Measurements from ENCODE around the gene NRG2.
A peak's percentile ranks its signal among the peaks of the same experiment; 100 is the strongest.

Gene NRG2

GRCh38 chr5:139867109-139867508 lies 176.0 kb downstream of the NRG2 start:
- DNase-seq (ENCODE audit: low spot score), result no peak
- in situ Hi-C loops (cut with MboI; ENCODE audit: low sequenced_read_pairs, unreplicated experiment), result no loop called here
- no peak for TF ChIP-seq CTCF (IDR thresholded peaks at IDR 0.05; ENCODE audit: borderline replicate concordance, control extremely low read depth, extremely low read depth, insufficient read depth, missing control alignments)

- TF ChIP-seq CTCF (IDR thresholded peaks at IDR 0.05; ENCODE audit: borderline replicate concordance, control extremely low read depth, extremely low read depth, insufficient read depth, missing control alignments), result no peak
- DNase-seq (ENCODE audit: low spot score), result no peak
- in situ Hi-C loops (cut with MboI; ENCODE audit: low sequenced_read_pairs, unreplicated experiment), result no loop called here
These were observed 178.2 kb downstream of the NRG2 start for GRCh38 chr5:139864716-139865483.

- in situ Hi-C loops (cut with MboI; ENCODE audit: low sequenced_read_pairs, unreplicated experiment), result no loop called here
- peak; percentile 86 for TF ChIP-seq CTCF (IDR thresholded peaks at IDR 0.05; ENCODE audit: borderline replicate concordance, control extremely low read depth, extremely low read depth, insufficient read depth, missing control alignments)
These were observed 179.1 kb downstream of the NRG2 start for GRCh38 chr5:139863855-139864558.

GRCh38 chr5:139863361-139863760 lies 179.7 kb downstream of the NRG2 start:
- TF ChIP-seq CTCF (IDR thresholded peaks at IDR 0.05; ENCODE audit: borderline replicate concordance, control extremely low read depth, extremely low read depth, insufficient read depth, missing control alignments), result no peak
- DNase-seq (ENCODE audit: low spot score), result no peak
- in situ Hi-C loops (cut with MboI; ENCODE audit: low sequenced_read_pairs, unreplicated experiment), result no loop called here

More at GRCh38 chr5:139863855-139864558, 179.1 kb downstream of the NRG2 start:
- DNase-seq (ENCODE audit: low spot score), result peak; percentile 86

- DNase-seq (ENCODE audit: low spot score), result no peak
- TF ChIP-seq CTCF (IDR thresholded peaks at IDR 0.05; ENCODE audit: borderline replicate concordance, control extremely low read depth, extremely low read depth, insufficient read depth, missing control alignments), result no peak
- in situ Hi-C loops (cut with MboI; ENCODE audit: low sequenced_read_pairs, unreplicated experiment), result no loop called here
These were observed 180.3 kb downstream of the NRG2 start for GRCh38 chr5:139862803-139863202.

- in situ Hi-C loops (cut with MboI; ENCODE audit: low sequenced_read_pairs, unreplicated experiment), result no loop called here
- no peak for TF ChIP-seq CTCF (IDR thresholded peaks at IDR 0.05; ENCODE audit: borderline replicate concordance, control extremely low read depth, extremely low read depth, insufficient read depth, missing control alignments)
- DNase-seq (ENCODE audit: low spot score), result no peak
These were observed 180.8 kb downstream of the NRG2 start for GRCh38 chr5:139862313-139862712.

Measured in GM13976 (cell line).